SU-DHL-6 (cell line): Measurements from ENCODE around the gene AMZ2.
"Not testable (repeated sequence)": the region's sequence is repeated elsewhere in the genome, so short reads cannot be mapped to it uniquely, and the experiment has no call there.

Experiments used
- H2AFZ ChIP-seq: fragments of 200-600 bp; sonication (generic); 2 replicates; pipeline ENCODE4 v1.6.1; 2014; ENCODE audit warnings: low read depth, mild to moderate bottlenecking, moderate library complexity, mixed read lengths, antibody characterized with exemption, low read length; ENCODE audit not compliant: severe bottlenecking
- H3F3A ChIP-seq: fragments of 200-600 bp; shearing (Covaris generic); 2 replicates; pipeline ENCODE4 v1.6.0; 2016; ENCODE audit warnings: antibody characterized with exemption, mild to moderate bottlenecking; ENCODE audit not compliant: insufficient read depth
- H3K27ac ChIP-seq: fragments of 200-600 bp; sonication (generic); 2 replicates; pipeline ENCODE4 v1.5.1; 2016; ENCODE audit warnings: low read depth, mild to moderate bottlenecking, low read length, moderate library complexity, mixed read lengths
- H3K27me3 ChIP-seq: fragments of 200-600 bp; sonication (generic), shearing (Covaris generic); 2 replicates; pipeline ENCODE4 v1.6.0; 2014; ENCODE audit warnings: mild to moderate bottlenecking, low read length
- H3K36me3 ChIP-seq: fragments of 200-600 bp; sonication (generic); 2 replicates; pipeline ENCODE4 v1.6.1; 2014; ENCODE audit warnings: mild to moderate bottlenecking, low read length, mixed read lengths
- H3K4me2 ChIP-seq: fragments of 300-600, 200-600 bp; shearing (Covaris generic), sonication (generic); 2 replicates; pipeline ENCODE4 v1.6.0; 2014; ENCODE audit warnings: low read length, low read depth, mild to moderate bottlenecking; ENCODE audit not compliant: poor library complexity, severe bottlenecking
- H3K4me3 ChIP-seq: fragments of 200-600 bp; sonication (generic); 2 replicates; pipeline ENCODE4 v1.5.1; 2014; ENCODE audit warnings: antibody characterized with exemption, low read length, mild to moderate bottlenecking, mixed read lengths; ENCODE audit not compliant: insufficient read depth, poor library complexity, severe bottlenecking
- H3K79me2 ChIP-seq: fragments of 200-600 bp; sonication (generic); 2 replicates; pipeline ENCODE4 v1.6.1; 2014; ENCODE audit warnings: mild to moderate bottlenecking, low read length, moderate library complexity; ENCODE audit not compliant: insufficient read depth
- H3K9ac ChIP-seq: fragments of 200-600 bp; sonication (generic); 2 replicates; pipeline ENCODE4 v1.7.0; 2014; ENCODE audit warnings: mild to moderate bottlenecking, low read length
- H3K9me2 ChIP-seq: fragments of 200-600 bp; sonication (generic); replicated peaks from 2 replicates; pipeline ENCODE4 v1.6.1; 2014; ENCODE audit warnings: low read length; ENCODE audit not compliant: insufficient read depth
- H3K9me3 ChIP-seq: fragments of 200-600 bp; sonication (generic); 2 replicates; pipeline ENCODE4 v1.6.1; 2014; ENCODE audit warnings: low read length, mixed read lengths; ENCODE audit not compliant: insufficient read depth
- H4K20me1 ChIP-seq: fragments of 200-600 bp; sonication (generic); 2 replicates; pipeline ENCODE4 v1.6.1; 2014; ENCODE audit warnings: low read depth, mild to moderate bottlenecking, antibody characterized with exemption, low read length, moderate library complexity, mixed read lengths
- EZH2phosphoT487 ChIP-seq: fragments of 200-600 bp; sonication (generic), shearing (Covaris generic); conservative IDR thresholded peaks from 2 replicates; pipeline ENCODE4 v1.6.1; 2018; ENCODE audit warnings: mild to moderate bottlenecking, antibody characterized with exemption, low read length, moderate library complexity, mixed read lengths
- TF ChIP-seq, protein P1 (sequence below): fragments of 200-600 bp; sonication (generic); IDR thresholded peaks from one replicate; pipeline ENCODE4 v1.5.1; 2017; ENCODE audit warnings: antibody characterized with exemption, mild to moderate bottlenecking, low read length, moderate library complexity; ENCODE audit not compliant: insufficient read depth, poor library complexity, severe bottlenecking

Gene AMZ2

DNA sequence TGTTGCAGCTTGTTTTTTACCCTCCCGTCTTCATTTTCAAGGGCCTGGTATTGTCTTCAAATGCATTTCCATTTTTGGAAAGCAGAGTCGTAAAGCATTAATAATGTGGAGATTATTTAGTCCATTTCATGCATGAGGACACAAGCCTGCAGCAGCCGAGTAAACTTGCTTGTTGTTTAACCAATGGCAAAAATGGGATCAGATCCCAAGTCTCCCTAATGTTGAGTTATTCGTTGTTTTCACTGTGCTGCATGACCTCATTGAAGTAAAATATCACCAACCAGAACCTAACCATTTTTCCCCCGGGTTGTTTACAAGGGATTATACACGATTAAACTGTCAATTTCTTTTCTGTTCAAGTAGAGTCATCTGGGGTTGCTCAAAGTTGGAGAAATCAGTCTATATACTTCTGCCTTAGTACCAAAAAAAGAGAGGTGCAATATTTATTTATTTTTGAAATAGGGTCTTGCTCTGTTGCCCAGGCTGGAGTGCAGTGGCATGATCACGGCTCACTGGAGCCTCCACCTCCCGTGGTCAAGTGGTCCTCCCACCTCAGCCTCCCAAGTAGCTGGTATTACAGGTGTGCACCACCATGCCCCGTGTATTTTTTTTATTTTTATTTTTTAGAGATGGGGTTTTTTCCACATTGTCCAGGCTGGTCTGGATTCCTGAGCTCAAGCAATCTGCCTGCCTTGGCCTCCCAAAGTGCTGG lies 12.4 kb downstream of the AMZ2 start:
- peak overlapping the region; percentile 99 for H3K27ac ChIP-seq
- peaks cover 19% of the 10 kb centered on the region; the same call in 1 of the 2 replicates for H3K79me2 ChIP-seq
- TF ChIP-seq, protein P1, sequence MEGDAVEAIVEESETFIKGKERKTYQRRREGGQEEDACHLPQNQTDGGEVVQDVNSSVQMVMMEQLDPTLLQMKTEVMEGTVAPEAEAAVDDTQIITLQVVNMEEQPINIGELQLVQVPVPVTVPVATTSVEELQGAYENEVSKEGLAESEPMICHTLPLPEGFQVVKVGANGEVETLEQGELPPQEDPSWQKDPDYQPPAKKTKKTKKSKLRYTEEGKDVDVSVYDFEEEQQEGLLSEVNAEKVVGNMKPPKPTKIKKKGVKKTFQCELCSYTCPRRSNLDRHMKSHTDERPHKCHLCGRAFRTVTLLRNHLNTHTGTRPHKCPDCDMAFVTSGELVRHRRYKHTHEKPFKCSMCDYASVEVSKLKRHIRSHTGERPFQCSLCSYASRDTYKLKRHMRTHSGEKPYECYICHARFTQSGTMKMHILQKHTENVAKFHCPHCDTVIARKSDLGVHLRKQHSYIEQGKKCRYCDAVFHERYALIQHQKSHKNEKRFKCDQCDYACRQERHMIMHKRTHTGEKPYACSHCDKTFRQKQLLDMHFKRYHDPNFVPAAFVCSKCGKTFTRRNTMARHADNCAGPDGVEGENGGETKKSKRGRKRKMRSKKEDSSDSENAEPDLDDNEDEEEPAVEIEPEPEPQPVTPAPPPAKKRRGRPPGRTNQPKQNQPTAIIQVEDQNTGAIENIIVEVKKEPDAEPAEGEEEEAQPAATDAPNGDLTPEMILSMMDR, result no peak
- no peak for TF ChIP-seq EZH2phosphoT487
- peak overlapping the region; percentile 60 for H3K9ac ChIP-seq
- peak overlapping the region; percentile 20 for H3K4me3 ChIP-seq
- peak overlapping the region; percentile 78 for H3K4me2 ChIP-seq
- H3K9me2 ChIP-seq, result no peaks in the 10 kb centered on the region
- H3K9me3 ChIP-seq, result no peaks in the 10 kb centered on the region
- no peaks in the 10 kb centered on the region for H4K20me1 ChIP-seq
- H2AFZ ChIP-seq, result no peak overlapping the region
- no peaks in the 10 kb centered on the region for H3K27me3 ChIP-seq
- peaks cover 78% of the 10 kb centered on the region for H3F3A ChIP-seq
- H3K36me3 ChIP-seq, result no peaks in the 10 kb centered on the region

DNA sequence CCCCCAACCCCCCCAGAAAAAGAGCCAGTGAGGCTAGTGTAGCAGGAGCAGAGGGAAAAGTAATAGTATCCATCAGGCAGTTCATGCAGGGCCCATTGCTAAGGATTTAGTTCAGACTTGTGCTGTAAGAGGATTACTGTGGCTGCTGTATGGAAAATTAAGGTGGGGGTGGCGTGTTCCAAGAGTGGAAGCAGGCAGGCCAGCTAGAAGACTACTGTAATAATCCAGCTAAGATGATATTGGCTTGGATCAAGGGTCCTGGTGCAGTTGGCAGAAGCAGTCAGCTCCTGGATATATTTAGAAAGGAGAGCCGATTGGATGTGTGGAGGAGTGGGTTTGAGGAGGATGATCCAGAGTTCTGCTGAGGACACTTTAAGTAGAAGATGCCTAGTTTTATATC lies 14.6 kb downstream of the AMZ2 start:
- Histone ChIP-seq H3K27ac (peak overlapping the region; percentile 79), H3K79me2 (peaks cover 19% of the 10 kb centered on the region; the same call in 1 of the 2 replicates), H3F3A (peaks cover 72% of the 10 kb centered on the region), H3K9ac (peak overlapping the region; percentile 28; the same call in 1 of the 2 replicates), H3K36me3 (peaks cover 10% of the 10 kb centered on the region; the same call in 1 of the 2 replicates), H3K4me2 (peak overlapping the region; percentile 34)
- H4K20me1 ChIP-seq, H3K9me3 ChIP-seq, H3K4me3 ChIP-seq, H3K9me2 ChIP-seq, H3K27me3 ChIP-seq, H2AFZ ChIP-seq: not testable (repeated sequence)

DNA sequence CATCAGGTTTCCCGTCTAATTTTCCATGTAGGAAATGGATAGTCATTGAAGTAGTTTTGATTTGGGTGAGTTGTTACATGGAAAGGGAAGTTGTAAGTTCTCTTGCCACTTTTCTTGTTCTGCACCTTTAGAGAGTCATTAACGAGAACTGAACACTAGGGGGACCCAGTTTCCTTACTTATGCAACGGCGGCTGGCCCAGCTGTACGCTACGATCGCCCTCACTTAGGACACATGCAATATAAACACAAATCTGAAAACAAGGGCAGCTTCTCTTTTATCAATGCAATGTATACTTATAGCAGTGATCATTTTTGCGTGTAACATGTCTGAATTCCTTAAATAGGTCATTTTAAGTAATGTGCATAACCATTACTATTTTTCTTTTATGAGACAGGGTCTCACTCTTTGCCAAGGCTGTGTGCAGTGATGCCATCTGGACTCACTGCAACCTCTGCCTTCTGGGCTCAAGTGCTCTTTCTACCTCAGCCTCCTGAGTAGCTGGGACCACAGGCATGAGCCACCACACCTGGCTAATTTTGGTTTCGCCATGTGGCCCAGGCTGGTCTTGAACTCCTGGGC lies 15.3 kb downstream of the AMZ2 start:
- Histone ChIP-seq H3K36me3 (peaks cover 16% of the 10 kb centered on the region), H3K27ac (peak overlapping the region; percentile 79), H3F3A (peaks cover 71% of the 10 kb centered on the region), H3K4me2 (peak overlapping the region; percentile 34), H3K9ac (peak overlapping the region; percentile 28; the same call in 1 of the 2 replicates), H3K79me2 (peaks cover 13% of the 10 kb centered on the region; the same call in 1 of the 2 replicates)
- not testable (repeated sequence) for H3K9me2 ChIP-seq, H4K20me1 ChIP-seq, H3K9me3 ChIP-seq, H3K4me3 ChIP-seq, H3K27me3 ChIP-seq, H2AFZ ChIP-seq
- TF ChIP-seq, protein P1, result peak; percentile 44

DNA sequence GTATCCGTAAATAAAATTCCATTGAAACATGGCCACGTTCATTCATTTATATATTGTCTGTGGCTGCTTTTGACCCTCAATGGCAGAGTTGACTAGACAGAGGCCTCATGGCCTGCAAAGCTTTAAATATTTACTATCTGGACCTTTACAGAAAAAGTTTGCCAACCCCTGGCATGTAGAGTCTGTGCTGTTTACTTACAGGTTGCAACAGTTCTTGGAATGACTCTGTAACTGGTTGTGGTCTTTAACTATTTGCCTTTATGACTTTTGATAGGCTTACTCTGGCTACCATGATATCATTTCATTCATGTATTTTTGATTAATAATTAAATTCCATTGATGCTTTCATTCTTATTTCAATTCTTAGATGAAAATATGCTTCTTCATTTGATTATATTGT lies 18.0 kb downstream of the AMZ2 start:
- H3K9me2 ChIP-seq, H2AFZ ChIP-seq, H4K20me1 ChIP-seq, H3K9ac ChIP-seq, H3K27me3 ChIP-seq, H3K9me3 ChIP-seq, H3K27ac ChIP-seq, H3K79me2 ChIP-seq, H3K4me3 ChIP-seq, H3K4me2 ChIP-seq: not testable (repeated sequence)
- Histone ChIP-seq H3K36me3 (peaks cover 24% of the 10 kb centered on the region), H3F3A (peaks cover 53% of the 10 kb centered on the region)
